ENCODE data around the gene GMEB2.
"Not testable (repeated sequence)": the region's sequence is repeated elsewhere in the genome, so short reads cannot be mapped to it uniquely, and the experiment has no call there.

GMEB2 gene

GRCh38 chr20:63653974-63654668 lies 27.2 kb upstream of the GMEB2 start:
- no peak for TF ChIP-seq CTCF (IDR thresholded peaks at IDR 0.05)
- peaks cover 35% of the 10 kb centered on the region for H3K4me1 Mint-ChIP-seq
- DNase-seq = no peak
- H3K27ac Mint-ChIP-seq = no peak overlapping the region
- H3K36me3 Mint-ChIP-seq (ENCODE audit: low read depth) = no peaks in the 10 kb centered on the region
- no peaks in the 10 kb centered on the region for H3K9me3 Mint-ChIP-seq
- peaks cover 21% of the 10 kb centered on the region for H3K27me3 Mint-ChIP-seq (ENCODE audit: low read depth, poor library complexity)
- H3K4me3 Mint-ChIP-seq = peak overlapping the region; percentile 70

- H3K27me3 Mint-ChIP-seq (ENCODE audit: low read depth, poor library complexity) = peaks cover 29% of the 10 kb centered on the region
- H3K4me3 Mint-ChIP-seq = peak within 1 kb of the TSS; percentile 83
- no peaks in the 10 kb centered on the region for H3K36me3 Mint-ChIP-seq (ENCODE audit: low read depth)
- peak; percentile 97 for DNase-seq
- no peaks in the 10 kb centered on the region for H3K9me3 Mint-ChIP-seq
- H3K27ac Mint-ChIP-seq = no peak within 1 kb of the TSS
- TF ChIP-seq CTCF (IDR thresholded peaks at IDR 0.05) = no peak
- peaks cover 27% of the 10 kb centered on the region for H3K4me1 Mint-ChIP-seq
Observed at GRCh38 chr20:63653041-63653973, 26.4 kb upstream of the GMEB2 start, which contains the start of gene STMN3. Gene STMN3, minus strand, starts transcription at chr20:63653424. Its CDS starts 79 bp downstream, at chr20:63653345.

GRCh38 chr20:63652192-63652980 lies 25.5 kb upstream of the GMEB2 start:
- TF ChIP-seq CTCF (IDR thresholded peaks at IDR 0.05) = no peak
- Mint-ChIP-seq H3K4me1 (peaks cover 23% of the 10 kb centered on the region), H3K36me3 (ENCODE audit: low read depth) (no peaks in the 10 kb centered on the region), H3K27ac (no peak overlapping the region), H3K27me3 (ENCODE audit: low read depth, poor library complexity) (peaks cover 30% of the 10 kb centered on the region), H3K9me3 (no peaks in the 10 kb centered on the region), H3K4me3 (peak overlapping the region; percentile 83)
- peak; percentile 73 for DNase-seq

GRCh38 chr20:63651942-63652191 lies 25.0 kb upstream of the GMEB2 start:
- Mint-ChIP-seq H3K27ac (no peak overlapping the region), H3K9me3 (no peaks in the 10 kb centered on the region), H3K4me1 (peaks cover 18% of the 10 kb centered on the region), H3K4me3 (peak overlapping the region; percentile 83), H3K36me3 (ENCODE audit: low read depth) (no peaks in the 10 kb centered on the region), H3K27me3 (ENCODE audit: low read depth, poor library complexity) (peaks cover 33% of the 10 kb centered on the region)
- no peak for TF ChIP-seq CTCF (IDR thresholded peaks at IDR 0.05)
- DNase-seq = no peak

- not testable (repeated sequence) for H3K9me3 Mint-ChIP-seq, H3K4me3 Mint-ChIP-seq
- peaks cover 18% of the 10 kb centered on the region for H3K4me1 Mint-ChIP-seq
Observed at GRCh38 chr20:63650486-63650885, 23.6 kb upstream of the GMEB2 start.

More at GRCh38 chr20:63650486-63650885, 23.6 kb upstream of the GMEB2 start:
- H3K36me3 Mint-ChIP-seq (ENCODE audit: low read depth); DNase-seq; H3K27ac Mint-ChIP-seq: not testable (repeated sequence)
- peaks cover 40% of the 10 kb centered on the region for H3K27me3 Mint-ChIP-seq (ENCODE audit: low read depth, poor library complexity)

All from nephron progenitor cell (in vitro differentiated cells).